Measurements from ENCODE around the gene RSRC2. TPM values are rescaled to one million over a fixed set of nuclear protein-coding genes. Genes with fewer than 3 reads are reported as not detected.

Gene RSRC2
- total and polyA plus RNA-seq, 10 donors: 39.3 to 104 (median 81.8) TPM

GRCh38 chr12:122533856-122534255 is 7.1 kb upstream of the RSRC2 start:
- no peak for TF ChIP-seq CTCF (IDR thresholded peaks at IDR 0.05 in 8 of 11, conservative IDR thresholded peaks at IDR 0.05 in 3 of 11)
- TF ChIP-seq POLR2AphosphoS5 (IDR thresholded peaks at IDR 0.05): no peak
- no peak for TF ChIP-seq POLR2A (IDR thresholded peaks at IDR 0.05)
- Histone ChIP-seq H3K27me3 (replicated peaks in 1 of 7) (no peaks in the 10 kb centered on the region), H3K9me3 (no peaks in the 10 kb centered on the region), H3K36me3 (peaks cover 0 to 84% (median 7%) of the 10 kb centered on the region in 6 donors), H3K27ac (no peak overlapping the region), H3K4me3 (no peak overlapping the region), H3K4me1 (peaks cover 0 to 5% (median 0%) of the 10 kb centered on the region in 6 donors)
- intact Hi-C loops (cut with DNase I; ENCODE audit: low total_unique reads): no loop called here
- DNase-seq: no peak
- WGBS, 5 donors: 82 to 97% (median 96%) methylated on average over 2 of the region's 2 CpGs

- no peak overlapping the region for H3K4me3 ChIP-seq
- no peaks in the 10 kb centered on the region for H3K9me3 ChIP-seq
- peaks cover 15 to 38% (median 31%) of the 10 kb centered on the region in 6 donors for H3K4me1 ChIP-seq
- H3K27me3 ChIP-seq (replicated peaks in 1 of 7): no peaks in the 10 kb centered on the region
- 82 to 92% (median 84%) methylated on average over 6 of the region's 6 CpGs for WGBS, 5 donors
- no peak for DNase-seq
- peaks cover 0 to 45% (median 0%) of the 10 kb centered on the region in 6 donors for H3K36me3 ChIP-seq
- no peak overlapping the region for H3K27ac ChIP-seq
- no peak for TF ChIP-seq POLR2A (IDR thresholded peaks at IDR 0.05)
- intact Hi-C loops (cut with DNase I; ENCODE audit: low total_unique reads): no loop called here
Observed at GRCh38 chr12:122528992-122529391, 2.3 kb upstream of the RSRC2 start.

- H3K27me3 ChIP-seq (replicated peaks in 1 of 7): no peaks in the 10 kb centered on the region
- H3K36me3 ChIP-seq: peaks cover 0 to 41% (median 0%) of the 10 kb centered on the region in 6 donors
- H3K4me1 ChIP-seq: peaks cover 16 to 42% (median 35%) of the 10 kb centered on the region in 6 donors
- peak overlapping the region in 1 of 8 donors; percentile 90 for H3K4me3 ChIP-seq
- H3K27ac ChIP-seq: no peak overlapping the region
- WGBS, 5 donors: 90 to 95% (median 91%) methylated on average over 7 of the region's 7 CpGs
- TF ChIP-seq CTCF (IDR thresholded peaks at IDR 0.05 in 8 of 11, conservative IDR thresholded peaks at IDR 0.05 in 3 of 11) (no peak), POLR2AphosphoS5 (IDR thresholded peaks at IDR 0.05) (no peak), POLR2A (IDR thresholded peaks at IDR 0.05) (no peak)
- H3K9me3 ChIP-seq: no peaks in the 10 kb centered on the region
- DNase-seq: no peak
- intact Hi-C loops (cut with DNase I; ENCODE audit: low total_unique reads): no loop called here
Observed at GRCh38 chr12:122528582-122528981, 1.8 kb upstream of the RSRC2 start.

GRCh38 chr12:122527478-122527944 is 775 bp upstream of the RSRC2 start:
- H3K4me1 ChIP-seq: peaks cover 26 to 53% (median 44%) of the 10 kb centered on the region in 6 donors
- H3K36me3 ChIP-seq: peaks cover 0 to 38% (median under 1%) of the 10 kb centered on the region in 6 donors
- H3K27me3 ChIP-seq (replicated peaks in 1 of 7): no peaks in the 10 kb centered on the region
- TF ChIP-seq POLR2A (IDR thresholded peaks at IDR 0.05) (peak in 1 of 3 donors; percentile 9), POLR2AphosphoS5 (IDR thresholded peaks at IDR 0.05) (peak in 1 of 3 donors; percentile 3), CTCF (IDR thresholded peaks at IDR 0.05 in 8 of 11, conservative IDR thresholded peaks at IDR 0.05 in 3 of 11) (no peak)
- WGBS, 5 donors: 0 to 1% (median 0%) methylated on average over 21 of the region's 21 CpGs
- no peak for DNase-seq
- peak overlapping the region; percentile 62 to 90 (median 74) for H3K4me3 ChIP-seq
- H3K9me3 ChIP-seq: no peaks in the 10 kb centered on the region
- H3K27ac ChIP-seq: peak overlapping the region; percentile 96 to 100 (median 98)
- intact Hi-C loops (cut with DNase I; ENCODE audit: low total_unique reads): no loop called here
